Measurements from ENCODE around the gene BTD.

DNA sequence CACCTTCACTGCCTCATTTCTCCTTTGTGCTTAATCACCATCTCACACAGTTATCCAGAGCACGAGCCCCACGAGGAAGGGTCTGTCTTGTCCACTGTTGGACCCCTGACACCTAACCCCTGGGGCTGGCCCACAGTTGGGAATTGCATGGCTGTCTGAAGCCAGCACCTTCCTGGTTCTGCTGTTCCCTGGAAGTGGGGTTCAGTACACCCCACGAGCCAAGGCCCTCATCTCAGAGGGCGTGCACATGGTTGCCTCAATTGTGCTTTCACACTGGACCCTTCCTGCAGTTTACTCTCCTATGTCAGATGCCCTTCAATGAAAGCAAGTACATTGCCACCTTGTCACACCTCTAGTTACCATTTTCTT is 30.7 kb downstream of the BTD start:
- TF ChIP-seq EZH2 (IDR thresholded peaks at IDR 0.05; ENCODE audit: low read length) = no peak
- TF ChIP-seq, protein P1, sequence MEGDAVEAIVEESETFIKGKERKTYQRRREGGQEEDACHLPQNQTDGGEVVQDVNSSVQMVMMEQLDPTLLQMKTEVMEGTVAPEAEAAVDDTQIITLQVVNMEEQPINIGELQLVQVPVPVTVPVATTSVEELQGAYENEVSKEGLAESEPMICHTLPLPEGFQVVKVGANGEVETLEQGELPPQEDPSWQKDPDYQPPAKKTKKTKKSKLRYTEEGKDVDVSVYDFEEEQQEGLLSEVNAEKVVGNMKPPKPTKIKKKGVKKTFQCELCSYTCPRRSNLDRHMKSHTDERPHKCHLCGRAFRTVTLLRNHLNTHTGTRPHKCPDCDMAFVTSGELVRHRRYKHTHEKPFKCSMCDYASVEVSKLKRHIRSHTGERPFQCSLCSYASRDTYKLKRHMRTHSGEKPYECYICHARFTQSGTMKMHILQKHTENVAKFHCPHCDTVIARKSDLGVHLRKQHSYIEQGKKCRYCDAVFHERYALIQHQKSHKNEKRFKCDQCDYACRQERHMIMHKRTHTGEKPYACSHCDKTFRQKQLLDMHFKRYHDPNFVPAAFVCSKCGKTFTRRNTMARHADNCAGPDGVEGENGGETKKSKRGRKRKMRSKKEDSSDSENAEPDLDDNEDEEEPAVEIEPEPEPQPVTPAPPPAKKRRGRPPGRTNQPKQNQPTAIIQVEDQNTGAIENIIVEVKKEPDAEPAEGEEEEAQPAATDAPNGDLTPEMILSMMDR (optimal IDR thresholded peaks at IDR 0.05 in 1 of 3, IDR thresholded peaks at IDR 0.05 in 1 of 3, conservative IDR thresholded peaks at IDR 0.05 in 1 of 3; ENCODE audit: extremely low read depth in 1 of 3, insufficient read depth in 2 of 3, low read length in 3 of 3) = no peak
